Measurements from ENCODE around the gene KLF11.

GRCh38 chr2:10029875-10030223 is 13.5 kb upstream of the KLF11 start:
- TF ChIP-seq POLR2AphosphoS5 (IDR thresholded peaks at IDR 0.05; ENCODE audit: control insufficient read depth, insufficient read depth, low read depth, low read length): no peak
- TF ChIP-seq SIX5 (IDR thresholded peaks at IDR 0.05; ENCODE audit: borderline replicate concordance in 1 of 2, insufficient read depth in 1 of 2, low read depth in 1 of 2, low read length in 2 of 2): no peak
- no peak for TF ChIP-seq CTCF (IDR thresholded peaks at IDR 0.05 in 2 of 3, conservative IDR thresholded peaks at IDR 0.05 in 1 of 3; ENCODE audit: insufficient read depth in 2 of 3, low read depth in 1 of 3, low read length in 3 of 3)
- TF ChIP-seq HDAC6 (IDR thresholded peaks at IDR 0.05; ENCODE audit: low read depth, low read length): no peak
- TF ChIP-seq IRF1 (CRISPR knock-in tag; IDR thresholded peaks at IDR 0.05; ENCODE audit: borderline replicate concordance): no peak
- TF ChIP-seq SPI1 (IDR thresholded peaks at IDR 0.05; ENCODE audit: borderline replicate concordance, low read depth, low read length): no peak
